ENCODE data around the gene WDR62.
"Not testable (repeated sequence)": the region's sequence is repeated elsewhere in the genome, so short reads cannot be mapped to it uniquely, and the experiment has no call there.

WDR62 gene

DNA sequence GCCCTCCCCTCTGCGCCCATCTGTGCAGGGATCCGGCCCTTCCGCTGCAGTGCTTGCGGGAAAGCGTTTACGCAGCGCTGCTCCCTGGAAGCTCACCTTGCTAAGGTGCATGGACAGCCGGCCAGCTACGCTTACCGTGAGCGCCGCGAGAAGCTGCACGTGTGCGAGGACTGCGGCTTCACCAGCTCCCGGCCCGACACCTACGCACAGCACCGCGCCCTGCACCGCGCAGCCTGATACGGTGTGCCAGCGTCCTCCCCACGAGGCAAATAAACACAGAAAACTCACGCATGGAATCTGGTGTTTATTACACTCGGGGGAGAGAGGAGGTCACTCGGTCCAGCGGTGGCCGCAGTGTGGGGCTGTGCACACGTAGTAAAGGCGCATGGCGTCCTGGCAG is 58.7 kb downstream of the WDR62 start:
- no peak for DNase-seq

DNA sequence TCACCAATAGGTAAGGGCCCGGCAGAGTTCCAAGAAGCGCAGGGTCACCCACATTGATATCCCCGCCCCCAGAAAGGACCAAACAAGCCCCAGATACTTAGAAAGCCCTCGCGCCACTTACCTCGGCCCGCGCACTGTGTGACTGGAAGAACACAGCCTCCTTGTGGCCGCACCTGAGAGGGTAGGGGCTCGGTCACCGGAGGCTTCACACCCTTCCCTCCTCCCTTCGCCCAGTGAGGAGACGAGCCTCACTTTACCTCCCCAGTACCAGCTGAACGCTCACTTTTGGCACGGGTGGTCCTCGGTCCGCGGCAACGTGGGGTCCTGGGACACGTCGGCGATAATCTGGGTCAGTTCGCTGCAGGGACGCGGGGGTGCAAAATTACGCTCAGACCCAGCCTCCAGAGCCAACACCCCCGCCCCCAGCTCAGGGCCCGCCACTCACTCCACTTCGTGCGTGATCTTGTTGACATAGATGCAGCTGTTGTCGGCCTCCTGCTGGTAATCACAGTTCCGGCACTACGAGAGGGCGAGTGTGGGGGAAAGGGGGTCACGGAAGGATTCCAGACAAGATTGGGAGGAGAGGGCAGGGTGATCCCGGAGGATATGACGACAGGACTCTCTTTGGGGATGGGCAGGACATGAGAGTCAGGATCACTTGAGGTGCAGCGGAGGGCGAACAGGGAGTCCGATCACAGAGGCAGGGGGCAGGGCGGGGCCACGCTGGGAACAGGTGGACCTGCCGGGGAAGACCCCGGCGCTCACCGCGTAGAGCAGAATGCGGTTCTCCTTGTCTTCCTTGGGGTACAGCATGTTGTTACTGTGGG is 59.4 kb downstream of the WDR62 start:
- peak; percentile 66 for DNase-seq

DNA sequence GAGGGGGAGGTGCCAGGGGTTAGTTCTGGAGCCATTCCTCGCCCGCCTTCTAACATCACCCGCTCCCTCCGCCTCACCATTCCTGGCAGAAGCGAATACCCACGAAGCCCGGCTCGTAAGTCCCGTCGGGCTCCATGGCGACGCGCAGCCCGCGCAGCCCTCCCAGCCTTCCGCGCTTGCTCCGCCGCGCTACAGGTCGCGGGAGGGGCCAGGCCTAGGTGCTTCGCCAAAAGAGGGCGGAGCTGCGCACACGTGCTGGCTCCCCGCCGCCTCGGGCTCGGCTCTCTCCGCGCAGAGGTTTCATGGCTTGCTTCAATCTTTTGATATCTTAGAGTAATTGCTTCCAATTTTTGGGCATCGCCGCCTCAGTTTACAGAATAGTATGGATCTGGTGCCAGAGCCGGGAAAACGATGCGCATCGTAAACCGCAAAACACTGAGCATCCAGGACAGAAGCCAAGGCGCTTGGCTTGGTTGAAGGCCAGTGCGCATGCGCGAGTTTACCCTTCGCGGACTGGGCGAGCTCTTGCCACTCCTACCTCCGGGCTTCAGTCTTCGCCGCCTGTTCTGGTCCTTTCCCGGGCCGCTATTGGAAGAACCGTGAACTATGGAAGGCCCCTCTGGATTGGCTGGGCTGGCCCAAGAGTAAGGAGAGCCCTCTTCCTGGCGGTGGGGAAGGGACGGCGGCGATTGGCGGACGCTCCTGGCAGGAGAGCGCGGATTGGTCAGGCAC is 60.2 kb downstream of the WDR62 start, which contains the start of gene POLR2I:
Gene POLR2I, minus strand, starts transcription at position 155 of the 732 bp plus-strand sequence. Its CDS starts 19 bp downstream, at position 136.
- DNase-seq = peak; percentile 100

DNA sequence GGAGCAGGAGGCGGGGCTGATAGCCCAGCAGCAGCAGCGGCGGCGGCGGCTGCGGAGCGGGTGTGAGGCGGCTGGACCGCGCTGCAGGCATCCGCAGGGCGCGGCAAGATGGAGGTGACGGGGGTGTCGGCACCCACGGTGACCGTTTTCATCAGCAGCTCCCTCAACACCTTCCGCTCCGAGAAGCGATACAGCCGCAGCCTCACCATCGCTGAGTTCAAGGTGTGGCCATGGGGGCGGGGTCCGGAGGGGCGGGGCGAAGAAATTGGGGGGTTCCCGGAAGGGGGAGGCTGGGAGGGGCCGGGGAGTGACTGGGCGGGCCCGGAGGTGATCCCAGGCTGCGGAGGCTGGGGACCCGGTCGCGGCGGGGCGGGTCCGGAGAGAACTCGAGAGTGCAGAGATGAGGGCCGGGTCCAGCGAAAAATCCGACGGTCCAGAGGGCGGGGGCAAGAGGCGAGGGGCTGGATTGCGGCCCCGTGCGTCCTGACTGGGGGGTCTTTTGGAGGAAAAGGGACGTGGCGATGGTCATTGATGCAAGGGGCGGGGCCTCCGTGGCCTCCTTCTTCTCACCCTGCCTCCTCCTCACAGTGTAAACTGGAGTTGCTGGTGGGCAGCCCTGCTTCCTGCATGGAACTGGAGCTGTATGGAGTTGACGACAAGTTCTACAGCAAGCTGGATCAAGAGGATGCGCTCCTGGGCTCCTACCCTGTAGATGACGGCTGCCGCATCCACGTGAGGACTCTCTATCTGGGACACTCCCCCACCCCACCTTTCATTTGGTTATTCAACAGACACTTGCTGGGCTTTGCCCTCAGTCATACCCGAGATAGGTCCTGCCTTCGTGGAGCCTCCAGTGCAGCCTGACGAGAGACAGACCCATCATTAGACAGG is 61.0 kb downstream of the WDR62 start, which contains the start of gene TBCB:
Gene TBCB, plus strand, starts transcription at position 16 of the 891 bp plus-strand sequence. Its CDS starts 93 bp downstream, at position 109.
- peak; percentile 70 for DNase-seq

DNA sequence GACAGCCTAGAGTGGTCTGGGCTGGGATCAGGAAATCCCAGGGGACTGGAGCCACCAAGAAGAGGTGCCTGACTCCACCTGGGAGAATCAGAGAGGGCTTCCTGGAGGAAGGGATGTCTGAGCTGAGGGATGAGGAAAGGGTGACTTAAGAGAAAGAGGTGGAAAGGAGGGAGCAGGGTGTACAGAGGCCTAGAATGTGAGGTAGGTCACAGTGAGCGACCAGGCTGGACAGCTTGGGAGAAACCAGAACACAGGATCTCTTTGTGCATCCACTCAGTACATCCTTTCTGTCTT is 61.6 kb downstream of the WDR62 start:
- DNase-seq = no peak

DNA sequence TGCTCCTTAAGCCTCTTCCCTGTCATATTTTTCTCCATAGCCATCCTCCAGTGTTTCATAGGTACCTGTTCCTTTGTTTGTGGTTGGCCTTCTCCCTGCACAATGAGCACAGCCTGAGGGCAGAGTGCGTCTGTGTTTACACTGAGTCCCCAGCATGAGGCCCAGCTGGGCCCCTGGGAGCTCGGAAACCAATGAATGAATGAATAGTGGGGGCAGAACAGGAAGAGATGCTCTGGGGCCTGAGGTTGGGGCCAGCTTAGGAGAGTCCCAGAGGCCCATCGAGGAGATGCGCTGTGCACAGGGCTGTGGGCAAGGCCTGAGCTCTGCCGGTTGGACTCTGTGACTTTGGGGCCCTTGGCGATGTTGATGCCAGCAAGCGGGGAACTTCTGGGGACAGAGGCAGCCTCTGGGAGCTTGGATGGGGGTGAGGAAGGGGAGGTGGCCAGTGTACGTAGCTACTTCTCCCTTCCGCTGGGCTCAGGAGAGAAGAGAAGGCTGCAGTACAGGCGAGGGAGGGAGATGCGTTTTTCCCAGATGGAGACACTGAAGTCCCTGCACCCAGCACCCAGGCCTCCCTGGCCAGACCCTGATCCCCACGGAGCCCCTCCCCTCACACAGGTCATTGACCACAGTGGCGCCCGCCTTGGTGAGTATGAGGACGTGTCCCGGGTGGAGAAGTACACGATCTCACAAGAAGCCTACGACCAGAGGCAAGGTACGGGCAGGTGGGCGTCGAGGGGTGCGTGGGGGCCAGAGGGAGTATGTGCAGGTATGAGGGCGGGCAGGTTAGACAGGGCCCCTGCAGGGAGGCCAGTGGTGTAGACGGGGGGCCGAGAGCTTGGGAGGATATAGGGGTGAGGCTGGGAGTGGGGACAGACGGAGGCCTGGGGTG is 65.6 kb downstream of the WDR62 start:
- DNase-seq = no peak

DNA sequence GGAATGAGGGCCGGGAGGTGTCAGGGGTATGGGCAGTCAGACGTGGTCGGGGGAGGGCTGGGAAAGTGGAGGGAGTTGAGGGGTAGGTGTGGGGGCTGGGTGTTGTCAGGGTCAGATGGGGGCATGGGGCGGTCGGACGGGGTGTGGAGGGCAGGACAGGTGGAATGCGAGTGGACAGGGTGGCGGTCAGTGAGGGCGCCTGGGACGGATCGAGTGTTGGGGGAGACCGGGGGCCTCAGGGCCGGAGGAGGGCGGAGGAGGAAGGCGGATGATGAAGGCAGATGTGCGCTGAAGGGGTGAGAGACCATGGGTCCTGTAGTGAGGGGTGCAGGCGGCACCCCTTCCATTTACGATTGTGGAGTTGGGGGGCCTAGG is 66.3 kb downstream of the WDR62 start:
- no peak for DNase-seq

DNA sequence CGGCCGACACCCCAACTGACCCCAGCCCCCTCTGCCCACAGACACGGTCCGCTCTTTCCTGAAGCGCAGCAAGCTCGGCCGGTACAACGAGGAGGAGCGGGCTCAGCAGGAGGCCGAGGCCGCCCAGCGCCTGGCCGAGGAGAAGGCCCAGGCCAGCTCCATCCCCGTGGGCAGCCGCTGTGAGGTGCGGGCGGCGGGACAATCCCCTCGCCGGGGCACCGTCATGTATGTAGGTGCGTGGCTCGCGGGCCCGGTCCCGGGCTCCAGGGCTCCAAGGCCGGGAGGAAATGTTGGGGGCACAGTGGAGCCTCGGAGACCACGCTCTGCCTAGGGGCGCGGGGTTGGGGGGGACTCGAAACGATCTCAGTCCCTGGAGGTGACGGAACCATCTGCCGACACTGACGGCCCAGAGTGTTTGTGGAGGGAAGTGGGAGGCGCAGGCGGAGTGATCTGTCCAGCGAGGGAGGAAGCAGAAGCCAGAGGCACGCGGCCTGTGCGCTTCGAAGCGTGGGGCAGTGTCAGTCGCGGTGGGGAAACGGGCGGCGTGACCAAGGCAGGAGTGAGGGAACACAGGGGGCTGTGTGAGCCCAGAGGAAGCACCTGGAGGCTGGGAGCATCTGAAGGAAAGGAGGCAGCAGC is 66.9 kb downstream of the WDR62 start:
- no peak for DNase-seq

DNA sequence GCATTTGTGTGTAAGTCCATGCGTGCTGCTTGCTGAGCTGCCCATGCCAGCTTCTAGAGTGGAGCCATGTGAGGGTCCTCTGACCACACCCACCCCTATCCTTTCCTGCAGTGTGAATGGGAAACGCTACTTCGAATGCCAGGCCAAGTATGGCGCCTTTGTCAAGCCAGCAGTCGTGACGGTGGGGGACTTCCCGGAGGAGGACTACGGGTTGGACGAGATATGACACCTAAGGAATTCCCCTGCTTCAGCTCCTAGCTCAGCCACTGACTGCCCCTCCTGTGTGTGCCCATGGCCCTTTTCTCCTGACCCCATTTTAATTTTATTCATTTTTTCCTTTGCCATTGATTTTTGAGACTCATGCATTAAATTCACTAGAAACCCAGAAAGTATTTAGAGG is 70.9 kb downstream of the WDR62 start:
- no peak for DNase-seq

DNA sequence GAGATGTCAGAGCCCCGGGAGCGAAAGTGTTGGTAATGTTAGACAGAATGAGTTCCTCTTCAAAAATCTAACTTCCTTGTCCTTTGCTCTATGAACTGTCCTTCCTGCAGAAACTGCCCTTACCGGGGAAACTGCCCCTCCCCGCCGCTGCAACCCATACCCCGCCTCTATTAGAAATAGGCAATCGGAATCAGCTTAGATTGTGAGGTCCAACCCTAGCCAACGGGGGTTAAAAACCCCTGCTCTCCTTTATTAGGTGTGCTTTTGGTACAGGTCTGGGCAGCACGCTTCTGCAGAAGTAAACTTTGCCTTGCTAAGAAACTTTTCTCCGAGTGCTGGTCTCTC is 73.7 kb downstream of the WDR62 start:
- no peak for DNase-seq

DNA sequence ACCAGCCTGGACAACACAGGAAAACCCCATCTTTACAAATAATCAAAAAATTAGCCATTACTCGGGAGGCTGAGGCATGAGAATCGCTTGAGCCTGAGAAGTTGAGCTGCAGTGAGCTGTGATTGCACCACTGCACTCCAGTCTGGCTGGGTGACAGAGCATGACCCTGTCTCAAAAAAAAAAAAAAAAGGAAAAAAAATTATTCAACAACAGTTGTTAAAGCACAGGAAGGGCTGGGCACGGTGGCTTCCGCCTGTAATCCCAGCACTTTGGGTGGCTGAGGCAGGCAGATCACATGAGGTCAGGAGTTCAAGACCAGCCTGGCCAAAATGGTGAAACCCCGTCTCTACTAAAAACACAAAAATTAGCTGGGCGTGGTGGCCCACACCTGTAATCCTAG is 76.5 kb downstream of the WDR62 start:
- DNase-seq = not testable (repeated sequence)

DNA sequence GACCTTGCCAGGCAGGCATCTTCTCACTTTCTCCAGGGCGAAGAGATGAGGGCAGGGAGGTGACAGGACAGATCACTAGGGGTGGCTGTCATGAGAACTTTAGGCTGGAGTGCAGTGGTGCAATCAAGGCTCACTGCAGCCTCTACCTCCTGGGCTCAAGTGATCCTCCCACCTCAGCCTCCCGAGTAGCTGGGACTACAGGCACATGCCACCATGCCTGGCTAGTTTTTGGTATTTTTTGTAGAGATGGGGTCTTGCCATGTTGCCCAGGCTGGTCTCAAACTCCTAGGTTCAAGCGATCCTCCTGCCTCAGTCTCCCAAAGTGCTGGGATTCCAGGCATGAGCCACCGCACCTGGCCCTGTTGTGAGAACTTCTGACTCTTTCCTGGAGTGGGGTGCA is 80.2 kb downstream of the WDR62 start:
- not testable (repeated sequence) for DNase-seq

DNA sequence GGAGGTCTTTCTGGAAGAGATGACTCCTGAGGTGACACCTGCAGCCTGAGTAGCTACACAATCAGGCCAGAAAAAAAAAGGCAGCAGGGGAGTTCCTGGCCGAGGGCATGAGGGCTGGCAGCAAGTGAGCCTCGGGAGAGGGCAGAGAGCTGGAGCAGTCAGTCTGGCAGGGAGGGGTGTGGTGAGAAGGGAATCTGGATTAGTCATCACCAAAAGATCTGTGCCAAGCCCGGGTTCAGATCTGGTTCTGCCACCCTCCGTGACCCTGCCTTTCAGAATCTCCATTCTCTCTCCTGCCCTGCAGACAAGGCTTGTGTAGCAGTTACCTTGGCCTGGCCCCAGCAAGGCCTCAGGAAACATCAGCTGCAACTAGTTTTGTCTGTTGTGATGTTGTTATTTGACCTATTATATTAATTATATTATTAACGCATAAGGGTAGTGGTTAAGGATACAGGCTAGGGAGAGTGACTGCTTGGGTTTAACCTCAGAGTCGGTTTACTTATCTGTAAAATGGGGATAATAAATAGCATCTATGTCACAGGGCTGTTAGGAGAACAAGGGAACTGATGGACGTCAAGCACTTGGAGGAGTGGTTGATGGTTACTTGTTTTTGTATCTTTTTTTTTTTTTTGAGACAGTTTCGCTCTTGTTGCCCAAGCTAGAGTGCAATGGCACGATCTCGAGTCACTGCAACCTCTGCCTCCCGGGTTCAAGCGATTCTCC is 82.4 kb downstream of the WDR62 start:
- DNase-seq = peak; percentile 71

DNA sequence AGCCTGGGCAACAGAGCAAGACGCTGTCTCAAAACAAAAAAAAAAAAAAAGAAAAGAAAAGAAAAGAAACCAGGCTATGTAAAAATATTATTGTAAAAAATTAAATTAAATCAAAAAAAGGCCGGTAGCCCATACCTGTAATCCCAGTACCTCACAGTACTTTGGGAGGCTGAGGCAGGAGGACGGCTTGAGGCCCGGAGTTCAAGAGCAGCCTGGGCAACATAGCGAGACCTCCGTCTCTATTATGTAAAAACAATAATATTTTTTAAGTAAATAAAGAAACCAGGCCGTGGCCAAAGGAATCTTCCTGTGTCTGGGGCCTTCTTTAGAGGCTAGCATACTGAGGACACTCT is 84.4 kb downstream of the WDR62 start:
- no peak for DNase-seq

DNA sequence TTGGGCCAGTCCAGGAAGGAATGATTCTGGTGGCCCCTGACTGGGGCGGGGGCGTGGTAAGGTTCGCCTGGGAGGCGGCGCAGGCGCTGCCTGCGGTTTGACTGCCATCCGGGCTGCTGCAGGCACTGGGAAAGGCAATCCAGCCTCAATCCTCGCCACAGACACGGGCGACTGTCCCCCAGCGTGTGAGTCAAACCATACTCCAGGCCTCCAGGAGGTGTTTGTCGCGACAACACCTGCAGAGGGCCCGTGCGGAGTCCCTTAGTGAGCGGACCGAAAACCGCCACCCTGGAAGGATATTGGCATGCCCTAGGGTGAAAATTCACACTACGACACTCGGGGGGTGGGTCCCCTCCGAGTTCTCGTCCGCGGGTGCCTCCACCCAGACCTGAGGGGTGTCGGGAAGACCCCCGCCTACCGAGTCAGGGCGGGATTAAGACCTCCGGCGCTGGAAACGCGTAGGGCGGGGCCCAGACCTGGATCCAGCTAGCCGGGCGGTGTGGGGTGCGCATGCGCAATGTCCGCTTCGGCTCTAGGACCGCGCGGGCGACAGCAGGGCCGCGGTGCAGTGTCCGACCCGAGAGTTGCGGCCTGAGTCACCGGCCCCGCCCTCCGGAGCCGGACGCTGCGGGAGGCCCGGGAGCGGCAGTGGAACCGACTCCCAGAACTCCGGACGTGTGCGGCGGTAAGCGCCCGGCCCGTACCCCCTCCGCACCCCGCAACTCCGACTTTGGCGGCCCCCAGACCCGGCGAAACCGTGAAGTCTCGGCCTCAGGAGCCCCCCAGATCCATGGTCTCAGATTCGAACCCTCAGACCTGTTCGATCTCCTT is 85.0 kb downstream of the WDR62 start, which contains the start of gene CAPNS1:
Gene CAPNS1, plus strand, starts transcription at position 594 of the 831 bp plus-strand sequence. CDS start 946 bp downstream, outside the sequence.
- peak; percentile 98 for DNase-seq

DNA sequence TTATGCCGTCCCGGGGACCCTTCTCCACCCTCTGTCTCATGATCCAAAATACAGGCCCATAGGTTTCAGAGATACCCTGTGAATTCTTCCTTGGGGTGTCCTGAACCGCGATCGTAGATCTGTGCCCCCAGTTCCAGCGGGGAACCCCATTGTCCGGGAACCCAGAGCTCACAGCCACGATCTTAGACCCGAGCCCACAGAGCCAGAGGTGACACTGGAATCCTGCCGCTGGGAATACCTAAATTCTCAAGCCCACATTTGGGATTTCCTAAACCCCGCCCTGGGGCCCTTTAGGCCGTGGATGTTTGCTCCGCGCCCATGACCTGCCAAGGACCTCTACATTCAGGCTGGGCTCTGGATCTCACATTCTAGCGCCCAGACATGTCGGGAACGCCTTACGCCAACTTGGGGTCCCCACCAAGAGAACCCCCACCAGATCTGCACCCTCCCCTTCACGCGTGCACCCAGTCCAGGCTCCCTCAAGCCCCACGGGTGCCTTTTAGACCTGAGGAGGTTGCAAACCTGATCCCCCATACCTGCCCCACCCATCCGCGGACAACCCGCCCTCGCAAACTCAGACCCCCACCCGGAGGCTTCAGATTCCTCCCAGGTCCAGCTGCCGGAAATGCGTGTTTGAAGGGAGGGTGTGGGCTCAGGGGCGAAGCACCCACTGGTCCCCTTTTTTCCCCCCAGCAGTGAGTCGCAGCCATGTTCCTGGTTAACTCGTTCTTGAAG is 85.8 kb downstream of the WDR62 start:
- peak; percentile 83 for DNase-seq

DNA sequence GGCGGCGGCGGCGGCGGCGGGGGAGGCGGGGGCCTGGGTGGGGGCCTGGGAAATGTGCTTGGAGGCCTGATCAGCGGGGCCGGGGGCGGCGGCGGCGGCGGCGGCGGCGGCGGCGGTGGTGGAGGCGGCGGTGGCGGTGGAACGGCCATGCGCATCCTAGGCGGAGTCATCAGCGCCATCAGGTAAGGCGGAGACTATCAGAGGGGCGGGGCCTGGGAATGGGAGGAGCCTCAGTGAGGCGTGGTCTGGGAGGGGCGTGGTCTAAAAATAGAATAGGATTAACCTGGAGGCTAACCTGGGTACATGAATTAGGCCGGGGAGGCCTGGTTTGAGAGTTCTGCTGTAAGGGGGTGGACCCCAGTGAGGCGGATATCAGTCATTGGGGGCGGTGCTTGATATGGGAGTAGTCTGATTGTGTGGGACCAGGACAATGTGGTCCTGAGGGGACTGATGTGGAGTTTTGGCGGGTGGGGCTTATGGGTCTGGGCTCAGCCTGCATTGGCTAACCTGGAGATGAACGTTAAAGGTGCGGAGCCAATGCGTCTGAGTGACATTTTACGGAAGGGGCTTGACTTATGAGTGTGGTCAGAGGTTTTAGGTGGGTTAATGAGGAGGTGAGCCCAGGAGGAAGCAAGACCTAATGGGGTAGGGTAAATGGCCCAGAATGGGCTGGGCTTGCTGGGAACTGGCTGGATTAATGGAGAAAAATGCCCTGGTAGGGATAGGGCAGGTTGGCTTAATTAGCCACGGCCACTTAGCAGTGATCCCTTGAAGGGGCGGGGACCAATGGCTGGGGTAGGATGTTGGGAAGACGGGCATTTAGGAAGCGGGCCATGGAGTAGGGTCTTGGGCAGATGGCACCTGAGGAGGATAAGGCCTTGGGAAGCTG is 86.6 kb downstream of the WDR62 start:
- DNase-seq = peak; percentile 95

DNA sequence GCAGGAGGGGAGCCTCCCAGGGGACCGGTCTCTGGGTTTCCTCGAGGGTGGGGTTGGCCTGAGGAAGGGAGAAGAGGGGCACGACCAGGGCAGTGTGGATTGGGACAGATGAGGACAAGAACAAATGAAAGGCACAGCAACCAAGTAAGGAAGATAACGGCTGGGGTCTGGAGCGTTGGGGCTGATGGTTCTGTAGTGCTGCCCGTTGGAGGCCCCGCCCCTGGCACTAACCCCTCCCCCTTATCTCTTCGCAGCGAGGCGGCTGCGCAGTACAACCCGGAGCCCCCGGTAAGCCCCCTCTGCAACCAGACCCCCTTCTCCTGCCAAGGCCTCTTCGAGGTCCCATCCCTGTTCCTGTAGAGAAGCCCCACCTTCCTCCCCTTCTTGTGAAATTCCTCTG is 87.3 kb downstream of the WDR62 start:
- no peak for DNase-seq

All from islet precursor cell (in vitro differentiated cells).